ENCODE measurements around the gene RNF223. TPM values are rescaled to one million over a fixed set of nuclear protein-coding genes. Genes with fewer than 3 reads are reported as not detected.

RNF223 gene
- total and polyA plus RNA-seq, 12 donors = not detected

GRCh38 chr1:1051127-1051810 is 22.8 kb downstream of the RNF223 start:
- no peaks in the 10 kb centered on the region for H3K27me3 ChIP-seq
- DNase-seq = no peak
- peaks cover 0 to 4% (median 0%) of the 10 kb centered on the region in 9 donors for H3K4me1 ChIP-seq
- intact Hi-C loops (cut with DNase I) = no loop called here
- H3K4me3 ChIP-seq = no peak overlapping the region
- no peak for TF ChIP-seq CTCF (IDR thresholded peaks at IDR 0.05)
- 88 to 90% methylated on average over 41 to 46 of the region's 46 CpGs for WGBS, 2 donors
- no peaks in the 10 kb centered on the region for H3K9me3 ChIP-seq
- ATAC-seq = peak in 1 of 8 donors; percentile 21
- H3K27ac ChIP-seq = no peak overlapping the region
- peaks cover 0 to 83% (median 4%) of the 10 kb centered on the region in 9 donors for H3K36me3 ChIP-seq

GRCh38 chr1:1050577-1051052 is 23.5 kb downstream of the RNF223 start:
- no peaks in the 10 kb centered on the region for H3K27me3 ChIP-seq
- WGBS, 2 donors = 77 to 80% methylated on average over 29 to 32 of the region's 32 CpGs
- TF ChIP-seq CTCF (IDR thresholded peaks at IDR 0.05) = no peak
- H3K36me3 ChIP-seq = peaks cover 0 to 90% (median 4%) of the 10 kb centered on the region in 9 donors
- H3K27ac ChIP-seq = no peak overlapping the region
- DNase-seq (peak; percentile 42 to 64), ATAC-seq (peak in 7 of 8 donors; percentile 24 to 68 (median 50))
- H3K4me3 ChIP-seq = peak overlapping the region in 1 of 10 donors; percentile 21
- H3K4me1 ChIP-seq = peaks cover 0 to 4% (median 0%) of the 10 kb centered on the region in 9 donors
- H3K9me3 ChIP-seq = no peaks in the 10 kb centered on the region
- intact Hi-C loops (cut with DNase I) = no loop called here

DNA sequence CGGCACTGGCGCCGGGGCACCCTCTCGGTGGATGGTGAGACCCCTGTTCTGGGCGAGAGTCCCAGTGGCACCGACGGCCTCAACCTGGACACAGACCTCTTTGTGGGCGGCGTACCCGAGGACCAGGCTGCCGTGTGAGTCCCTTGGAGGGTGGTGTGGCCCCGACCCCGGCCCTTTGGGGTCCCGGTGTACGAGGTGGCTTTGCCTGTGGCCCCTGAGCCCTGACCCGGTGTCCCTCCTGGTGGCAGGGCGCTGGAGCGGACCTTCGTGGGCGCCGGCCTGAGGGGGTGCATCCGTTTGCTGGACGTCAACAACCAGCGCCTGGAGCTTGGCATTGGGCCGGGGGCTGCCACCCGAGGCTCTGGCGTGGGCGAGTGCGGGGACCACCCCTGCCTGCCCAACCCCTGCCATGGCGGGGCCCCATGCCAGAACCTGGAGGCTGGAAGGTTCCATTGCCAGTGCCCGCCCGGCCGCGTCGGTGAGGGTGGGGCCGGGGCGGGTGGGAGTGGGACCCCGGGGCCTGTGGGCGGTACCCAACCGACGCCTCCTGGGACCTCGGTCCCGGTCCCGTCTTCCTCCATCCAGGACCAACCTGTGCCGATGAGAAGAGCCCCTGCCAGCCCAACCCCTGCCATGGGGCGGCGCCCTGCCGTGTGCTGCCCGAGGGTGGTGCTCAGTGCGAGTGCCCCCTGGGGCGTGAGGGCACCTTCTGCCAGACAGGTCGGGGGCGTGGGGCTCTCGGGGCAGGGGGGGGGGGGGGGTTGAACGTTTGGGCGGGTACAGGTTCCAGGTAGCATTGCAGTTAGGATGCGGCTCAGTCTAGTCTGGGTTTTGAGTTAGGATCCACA is 24.6 kb downstream of the RNF223 start:
- ATAC-seq (no peak), DNase-seq (no peak)
- Histone ChIP-seq H3K9me3 (no peaks in the 10 kb centered on the region), H3K36me3 (peaks cover 0 to 91% (median 4%) of the 10 kb centered on the region in 9 donors), H3K4me1 (peaks cover 0 to 4% (median 0%) of the 10 kb centered on the region in 9 donors), H3K4me3 (no peak overlapping the region), H3K27me3 (no peaks in the 10 kb centered on the region), H3K27ac (no peak overlapping the region)
- 94% methylated on average over 46 to 57 of the region's 57 CpGs for WGBS, 2 donors
- intact Hi-C loops (cut with DNase I) = no loop called here
- TF ChIP-seq CTCF (IDR thresholded peaks at IDR 0.05) = no peak

GRCh38 chr1:1048765-1049164 is 25.3 kb downstream of the RNF223 start:
- no peak overlapping the region for H3K27ac ChIP-seq
- intact Hi-C loops (cut with DNase I) = no loop called here
- no peaks in the 10 kb centered on the region for H3K27me3 ChIP-seq
- peaks cover 0 to 4% (median 0%) of the 10 kb centered on the region in 9 donors for H3K4me1 ChIP-seq
- ATAC-seq (no peak), DNase-seq (no peak)
- no peak for TF ChIP-seq CTCF (IDR thresholded peaks at IDR 0.05)
- WGBS, 2 donors = 90 to 96% methylated on average over 20 to 27 of the region's 28 CpGs
- no peak overlapping the region for H3K4me3 ChIP-seq
- peaks cover 0 to 91% (median 4%) of the 10 kb centered on the region in 9 donors for H3K36me3 ChIP-seq
- H3K9me3 ChIP-seq = no peaks in the 10 kb centered on the region

Measured in heart right ventricle (tissue), 16 donors.